Activated CD4-positive, alpha-beta T cell treated with anti-CD3 and anti-CD28 coated beads, Interleukin-2, Interleukin-4, amounts not matched to agents 100 ng/mL and 50 ng/mL, durations not matched to agents 16 hours and 8 hours (primary cell): ENCODE measurements around the gene MEGF6.

Source experiments
- DNase-seq: peaks from one replicate; pipeline ENCODE4 v3.0.0-alpha.2; 2020; ENCODE audit warnings: low spot score

MEGF6 gene

GRCh38 chr1:3570066-3570986, 41.0 kb downstream of the MEGF6 start:
- no peak for DNase-seq

- no peak for DNase-seq
These were observed 41.9 kb downstream of the MEGF6 start for GRCh38 chr1:3569436-3569835.

- DNase-seq: no peak
These were observed 42.4 kb downstream of the MEGF6 start for GRCh38 chr1:3568815-3569435.

GRCh38 chr1:3566951-3567804, 44.1 kb downstream of the MEGF6 start:
- no peak for DNase-seq

GRCh38 chr1:3566003-3566885, 45.1 kb downstream of the MEGF6 start:
- DNase-seq: no peak

- DNase-seq: peak; percentile 5
These were observed 46.1 kb downstream of the MEGF6 start for GRCh38 chr1:3564921-3565831.

GRCh38 chr1:3563610-3564009, 47.7 kb downstream of the MEGF6 start:
- no peak for DNase-seq

GRCh38 chr1:3563125-3563524, 48.2 kb downstream of the MEGF6 start:
- DNase-seq: no peak

- DNase-seq: no peak
These were observed 48.6 kb downstream of the MEGF6 start for GRCh38 chr1:3562712-3563111.

GRCh38 chr1:3561702-3562101, 49.6 kb downstream of the MEGF6 start:
- DNase-seq: no peak

- DNase-seq: no peak
These were observed 50.3 kb downstream of the MEGF6 start for GRCh38 chr1:3560981-3561380.

- no peak for DNase-seq
These were observed 50.9 kb downstream of the MEGF6 start for GRCh38 chr1:3560251-3560871.

- DNase-seq: no peak
These were observed 53.1 kb downstream of the MEGF6 start for GRCh38 chr1:3558036-3558726.

GRCh38 chr1:3557366-3557765, 53.9 kb downstream of the MEGF6 start:
- no peak for DNase-seq

- no peak for DNase-seq
These were observed 55.0 kb downstream of the MEGF6 start for GRCh38 chr1:3556336-3556735.

- no peak for DNase-seq
These were observed 56.0 kb downstream of the MEGF6 start for GRCh38 chr1:3555131-3555920.

GRCh38 chr1:3553940-3554223, 57.4 kb downstream of the MEGF6 start:
- no peak for DNase-seq

GRCh38 chr1:3553166-3553939, 58.0 kb downstream of the MEGF6 start:
- no peak for DNase-seq
